LNCAP (cell line): ENCODE measurements around the gene PREX1.

Experiments
- TF ChIP-seq, protein P1 (sequence below): fragments of 450-650 bp; IDR thresholded peaks from 2 replicates; pipeline ENCODE4 v1.5.1; 2017; ENCODE audit warnings: mild to moderate bottlenecking

Gene PREX1

DNA sequence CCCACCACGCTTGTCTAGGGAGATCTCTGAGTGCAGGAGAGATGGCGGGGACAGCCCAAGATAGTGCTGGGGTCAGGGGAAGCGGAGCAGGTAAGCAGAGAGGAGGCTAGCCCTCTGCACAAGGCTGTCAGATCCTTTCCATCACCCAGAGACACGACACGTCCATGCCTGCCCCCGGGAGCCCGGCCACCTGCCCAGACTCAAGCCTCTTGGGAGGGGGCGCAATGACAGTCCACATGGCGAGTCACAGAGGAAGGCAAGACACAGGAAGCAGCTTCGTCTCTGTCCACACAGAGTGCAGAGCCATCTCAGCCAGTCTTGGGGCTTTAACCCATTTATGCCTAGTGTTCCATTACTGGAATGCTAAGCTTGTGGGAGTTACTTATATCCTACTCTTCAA is 78.4 kb downstream of the PREX1 start:
- TF ChIP-seq, protein P1, sequence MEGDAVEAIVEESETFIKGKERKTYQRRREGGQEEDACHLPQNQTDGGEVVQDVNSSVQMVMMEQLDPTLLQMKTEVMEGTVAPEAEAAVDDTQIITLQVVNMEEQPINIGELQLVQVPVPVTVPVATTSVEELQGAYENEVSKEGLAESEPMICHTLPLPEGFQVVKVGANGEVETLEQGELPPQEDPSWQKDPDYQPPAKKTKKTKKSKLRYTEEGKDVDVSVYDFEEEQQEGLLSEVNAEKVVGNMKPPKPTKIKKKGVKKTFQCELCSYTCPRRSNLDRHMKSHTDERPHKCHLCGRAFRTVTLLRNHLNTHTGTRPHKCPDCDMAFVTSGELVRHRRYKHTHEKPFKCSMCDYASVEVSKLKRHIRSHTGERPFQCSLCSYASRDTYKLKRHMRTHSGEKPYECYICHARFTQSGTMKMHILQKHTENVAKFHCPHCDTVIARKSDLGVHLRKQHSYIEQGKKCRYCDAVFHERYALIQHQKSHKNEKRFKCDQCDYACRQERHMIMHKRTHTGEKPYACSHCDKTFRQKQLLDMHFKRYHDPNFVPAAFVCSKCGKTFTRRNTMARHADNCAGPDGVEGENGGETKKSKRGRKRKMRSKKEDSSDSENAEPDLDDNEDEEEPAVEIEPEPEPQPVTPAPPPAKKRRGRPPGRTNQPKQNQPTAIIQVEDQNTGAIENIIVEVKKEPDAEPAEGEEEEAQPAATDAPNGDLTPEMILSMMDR: no peak

GRCh38 chr20:48748556-48748955 is 79.2 kb downstream of the PREX1 start:
- TF ChIP-seq, protein P1: no peak

- TF ChIP-seq, protein P1: no peak
Observed at GRCh38 chr20:48747840-48748414, 79.9 kb downstream of the PREX1 start.

GRCh38 chr20:48745330-48745729 is 82.5 kb downstream of the PREX1 start:
- TF ChIP-seq, protein P1: no peak

DNA sequence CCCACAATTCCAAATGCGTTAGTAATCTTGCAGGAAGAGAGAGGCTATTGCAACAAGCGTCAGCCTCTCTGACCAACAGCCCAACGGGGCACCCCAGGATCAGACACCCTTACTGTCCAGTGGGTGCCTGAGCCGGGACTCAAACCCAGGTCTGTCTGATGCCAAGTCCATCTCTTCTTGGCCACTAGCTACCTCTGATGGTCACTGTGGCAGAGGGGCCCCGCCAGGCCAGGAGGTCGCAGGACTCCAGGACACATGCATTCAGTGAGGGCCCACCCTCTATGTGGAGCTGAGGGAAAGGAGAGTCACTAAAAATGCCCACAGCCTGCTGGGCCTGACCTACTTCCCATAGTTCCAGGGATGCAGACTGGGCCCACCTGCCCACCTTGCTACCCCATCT is 83.3 kb downstream of the PREX1 start:
- TF ChIP-seq, protein P1: no peak

GRCh38 chr20:48743807-48744206 is 84.0 kb downstream of the PREX1 start:
- TF ChIP-seq, protein P1: no peak

DNA sequence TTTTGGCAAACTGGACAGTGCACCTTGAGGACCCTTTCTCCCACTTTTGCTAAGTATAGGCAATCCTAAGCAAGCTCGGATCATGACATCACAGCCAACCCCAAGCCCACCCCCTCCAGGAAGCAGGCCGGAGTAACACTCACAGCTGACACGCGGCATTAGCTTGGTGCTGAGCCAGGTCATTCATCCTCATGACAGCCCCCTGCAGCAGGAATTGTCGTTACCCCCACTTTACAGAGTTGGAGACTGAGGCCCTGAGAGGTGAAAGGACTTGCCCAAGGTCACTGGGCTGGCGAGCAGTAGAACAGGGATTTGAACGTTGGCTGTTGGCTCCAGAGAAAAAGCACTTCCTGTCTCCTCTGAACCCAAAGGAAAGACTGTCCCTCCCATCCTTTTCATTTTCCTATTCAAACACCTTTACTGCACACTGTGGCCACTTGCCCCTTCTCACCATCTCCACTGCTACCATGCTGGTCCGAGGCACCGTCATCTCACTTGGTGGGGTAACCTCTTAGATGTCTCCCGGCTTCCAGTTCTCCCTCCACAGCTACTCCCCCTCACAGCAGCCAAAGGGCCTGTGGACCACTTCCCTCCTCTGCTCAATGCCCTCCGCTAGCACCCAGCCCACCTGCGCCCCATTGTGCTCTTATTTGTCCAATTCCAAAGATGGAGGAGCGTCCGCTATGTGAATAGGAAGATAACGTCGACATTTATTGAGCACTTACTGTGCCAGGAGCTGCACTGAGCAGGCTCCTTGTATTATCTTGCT is 84.7 kb downstream of the PREX1 start:
- TF ChIP-seq, protein P1: no peak
